C4-2B (cell line): ENCODE results near the gene LRRC28.

Experiments used
- H3K27ac ChIP-seq: fragments of 450-650 bp; 2 replicates; pipeline ENCODE4 v1.5.1; 2017
- ZFX ChIP-seq: fragments of 450-650 bp; IDR thresholded peaks from 2 replicates; pipeline ENCODE4 v1.6.1; 2017
- TF ChIP-seq, protein P1 (sequence below): fragments of 450-650 bp; conservative IDR thresholded peaks from 2 replicates; pipeline ENCODE4 v1.5.1; 2017; ENCODE audit warnings: mild to moderate bottlenecking

LRRC28 gene

DNA sequence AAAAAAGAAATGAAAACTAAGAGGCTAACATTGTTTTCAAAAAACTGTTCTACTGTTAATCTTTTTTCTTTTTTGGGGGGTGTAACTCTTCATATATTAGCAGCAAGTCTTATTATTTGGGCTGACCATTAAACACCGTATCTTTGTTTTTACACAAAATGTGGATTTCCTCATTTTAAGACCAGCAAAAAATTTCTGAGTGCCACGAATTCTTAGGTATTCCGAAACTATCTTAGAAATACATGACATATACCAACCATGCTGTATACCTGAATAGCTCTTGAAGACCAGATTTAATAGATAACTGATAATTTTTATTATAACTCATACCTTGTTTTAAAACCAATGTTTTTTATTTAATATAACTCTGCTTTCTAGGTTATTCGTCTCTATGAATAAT lies 1.3 kb upstream of the LRRC28 start:
- TF ChIP-seq, protein P1, sequence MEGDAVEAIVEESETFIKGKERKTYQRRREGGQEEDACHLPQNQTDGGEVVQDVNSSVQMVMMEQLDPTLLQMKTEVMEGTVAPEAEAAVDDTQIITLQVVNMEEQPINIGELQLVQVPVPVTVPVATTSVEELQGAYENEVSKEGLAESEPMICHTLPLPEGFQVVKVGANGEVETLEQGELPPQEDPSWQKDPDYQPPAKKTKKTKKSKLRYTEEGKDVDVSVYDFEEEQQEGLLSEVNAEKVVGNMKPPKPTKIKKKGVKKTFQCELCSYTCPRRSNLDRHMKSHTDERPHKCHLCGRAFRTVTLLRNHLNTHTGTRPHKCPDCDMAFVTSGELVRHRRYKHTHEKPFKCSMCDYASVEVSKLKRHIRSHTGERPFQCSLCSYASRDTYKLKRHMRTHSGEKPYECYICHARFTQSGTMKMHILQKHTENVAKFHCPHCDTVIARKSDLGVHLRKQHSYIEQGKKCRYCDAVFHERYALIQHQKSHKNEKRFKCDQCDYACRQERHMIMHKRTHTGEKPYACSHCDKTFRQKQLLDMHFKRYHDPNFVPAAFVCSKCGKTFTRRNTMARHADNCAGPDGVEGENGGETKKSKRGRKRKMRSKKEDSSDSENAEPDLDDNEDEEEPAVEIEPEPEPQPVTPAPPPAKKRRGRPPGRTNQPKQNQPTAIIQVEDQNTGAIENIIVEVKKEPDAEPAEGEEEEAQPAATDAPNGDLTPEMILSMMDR, result no peak
- TF ChIP-seq ZFX, result no peak
- no peak overlapping the region for H3K27ac ChIP-seq

DNA sequence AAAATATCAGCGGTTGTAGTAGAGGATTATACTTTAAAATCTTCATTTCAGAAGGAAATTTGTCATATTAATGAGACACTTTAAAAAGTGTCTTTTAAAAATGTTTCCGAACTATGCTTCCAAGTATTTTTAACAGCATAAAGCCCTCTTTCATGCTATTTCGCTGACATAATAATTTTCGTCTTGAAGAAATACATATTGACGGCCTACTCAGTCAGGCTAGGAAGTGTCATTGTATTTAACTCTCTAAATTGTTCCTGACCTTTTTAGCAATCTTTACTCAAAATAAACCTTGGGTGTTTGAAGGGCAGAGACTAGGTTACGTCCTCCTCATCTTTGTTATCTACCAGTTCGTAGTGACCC lies 806 bp upstream of the LRRC28 start:
- TF ChIP-seq ZFX, result no peak
- TF ChIP-seq, protein P1, result no peak
- H3K27ac ChIP-seq, result peak overlapping the region; percentile 81

DNA sequence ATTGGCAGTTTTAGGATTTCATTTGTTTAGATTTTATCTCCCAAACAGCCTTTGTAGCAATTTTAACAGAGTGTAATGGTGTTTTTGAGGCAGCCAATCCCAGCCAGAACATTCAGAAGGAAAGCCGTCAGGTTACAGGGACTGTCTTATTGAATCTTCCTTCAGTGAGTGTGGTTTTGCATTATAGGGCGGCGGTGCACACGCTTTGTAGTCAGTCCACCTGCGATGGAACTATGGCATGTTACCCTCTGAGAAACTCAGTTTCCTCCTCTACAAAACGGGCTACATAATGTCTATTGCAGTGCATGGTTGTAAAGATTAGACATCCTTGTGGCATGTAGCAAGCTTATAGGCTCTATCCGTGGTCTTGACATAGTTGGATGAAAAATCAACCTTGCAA lies 1.0 kb downstream of the LRRC28 start:
- H3K27ac ChIP-seq, result no peak overlapping the region
- TF ChIP-seq, protein P1, result no peak
- TF ChIP-seq ZFX, result no peak

DNA sequence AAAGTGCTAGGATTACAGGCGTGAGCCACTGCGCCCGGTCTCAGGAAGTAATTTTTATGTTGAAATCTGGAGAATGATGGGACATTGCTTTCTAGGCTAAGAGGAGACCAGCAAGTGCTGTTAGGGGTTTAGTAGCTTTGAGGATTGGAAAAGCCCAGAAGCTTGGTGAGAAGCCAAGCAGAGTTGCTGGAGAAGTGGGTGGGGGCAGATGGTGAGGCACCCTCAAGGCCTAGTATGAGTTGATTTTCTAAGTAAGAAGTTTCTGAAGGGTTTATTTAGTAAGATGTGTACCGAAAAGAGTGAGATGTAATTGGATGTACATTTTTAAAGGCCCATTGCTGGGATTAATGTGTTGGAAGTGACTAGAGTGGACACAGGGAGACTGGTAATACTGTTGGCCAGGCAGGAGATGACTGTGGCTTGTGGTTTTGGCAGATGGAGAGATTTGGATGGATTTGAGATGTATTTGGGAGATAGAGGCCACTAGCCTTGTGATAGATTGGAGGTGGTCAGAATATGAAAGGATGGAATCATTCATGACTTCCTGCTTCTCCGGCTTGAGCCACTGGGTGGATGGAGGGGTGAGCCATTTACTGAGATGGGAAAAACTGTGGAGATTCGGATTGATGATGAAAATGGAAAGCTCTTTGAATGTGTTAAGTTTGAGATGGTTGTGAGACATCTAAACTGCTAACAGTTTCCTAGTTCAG lies 2.3 kb downstream of the LRRC28 start:
- TF ChIP-seq, protein P1, result no peak
- no peak for TF ChIP-seq ZFX
- H3K27ac ChIP-seq, result no peak overlapping the region

DNA sequence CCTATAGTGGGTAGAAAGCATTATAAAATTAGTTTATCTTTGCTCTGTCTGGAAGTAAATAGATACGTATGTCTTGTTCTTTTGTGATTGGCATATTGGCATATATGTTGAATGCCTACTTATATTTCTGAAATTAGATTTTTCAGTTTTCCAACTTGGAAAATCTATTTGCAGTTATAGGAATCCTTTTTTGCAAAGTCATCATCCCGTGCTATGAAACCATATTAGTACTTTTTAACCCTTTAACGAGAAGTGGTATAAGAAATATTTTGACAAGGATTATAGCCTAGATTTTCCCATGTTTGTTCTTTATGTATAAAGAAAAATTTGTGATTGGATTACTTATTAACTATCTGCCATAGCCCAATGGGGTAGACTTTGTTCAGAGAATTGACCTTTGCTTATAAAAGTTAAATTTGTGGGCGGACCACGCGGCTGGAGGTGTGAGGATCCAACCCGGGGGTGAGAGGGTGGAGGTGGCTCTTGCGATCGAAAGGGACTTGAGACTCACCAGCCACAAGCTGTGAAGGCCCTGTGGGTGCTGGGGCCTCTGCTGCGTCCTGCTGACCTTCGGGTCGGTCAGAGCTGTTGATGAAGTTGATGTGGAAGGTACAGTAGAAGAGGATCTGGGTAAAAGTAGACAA lies 5.9 kb downstream of the LRRC28 start:
- TF ChIP-seq, protein P1, result no peak

DNA sequence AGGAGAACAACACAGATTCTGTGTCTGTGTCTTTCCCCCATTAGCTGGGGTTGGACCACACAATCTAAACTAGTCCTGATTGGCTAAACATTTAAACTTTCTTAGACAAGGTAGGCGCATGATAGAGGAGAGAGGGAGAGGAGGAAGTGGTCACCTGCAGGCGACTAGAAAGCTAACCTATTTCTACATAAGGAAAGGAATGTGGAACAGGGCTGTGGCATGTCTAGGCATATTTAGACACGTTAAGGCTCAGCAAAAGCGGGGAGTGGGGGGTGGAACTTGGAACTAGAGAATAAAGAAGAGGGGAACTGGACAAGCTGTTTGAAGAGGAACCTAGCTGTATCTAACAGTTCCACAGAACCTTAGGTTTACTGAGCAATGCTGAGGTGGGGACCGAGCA lies 12.8 kb downstream of the LRRC28 start:
- no peak for TF ChIP-seq ZFX
- TF ChIP-seq, protein P1, result no peak
- no peak overlapping the region for H3K27ac ChIP-seq

More for the DNA sequence above, 5.9 kb downstream of the LRRC28 start:
- no peak overlapping the region for H3K27ac ChIP-seq

DNA sequence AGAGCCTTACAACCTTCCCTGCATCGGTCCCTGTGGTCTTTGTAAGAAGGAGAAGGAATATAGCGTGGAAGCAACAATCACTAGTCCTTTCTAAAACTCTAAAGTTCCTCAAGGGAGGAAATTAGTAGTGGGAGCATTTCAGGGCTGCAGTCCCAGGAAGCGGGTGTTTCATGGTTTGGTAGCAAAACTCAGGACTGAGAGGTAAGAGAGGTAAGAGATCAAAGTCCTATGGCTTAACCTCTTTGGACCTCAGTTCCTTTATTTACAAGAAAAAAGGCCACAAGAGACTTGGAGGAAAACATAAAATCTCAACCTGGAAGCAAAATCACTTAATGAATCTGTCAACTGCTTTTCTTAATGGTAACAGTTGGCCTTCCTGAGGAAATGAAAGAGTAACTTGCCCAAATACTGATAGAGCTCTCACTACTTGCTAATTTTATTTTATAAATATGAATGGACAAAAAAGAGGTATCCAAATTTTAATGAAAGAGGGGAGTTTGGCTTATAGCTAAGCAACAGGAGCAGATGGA lies 14.3 kb downstream of the LRRC28 start:
- TF ChIP-seq, protein P1, result no peak
- H3K27ac ChIP-seq, result no peak overlapping the region
